ENCODE data around the gene LACRT. TPM values are rescaled to one million over a fixed set of nuclear protein-coding genes. Genes with fewer than 3 reads are reported as not detected.

Gene LACRT
- total and polyA plus RNA-seq, 4 donors = not detected

- H3K27ac ChIP-seq (ENCODE audit: low read depth in 1 of 2, low read length in 2 of 2) = no peak overlapping the region
- TF ChIP-seq NR2F2 (IDR thresholded peaks at IDR 0.05) (no peak), FOXA1 (IDR thresholded peaks at IDR 0.05) (no peak), EGR1 (IDR thresholded peaks at IDR 0.05; ENCODE audit: low read depth in 2 of 2) (no peak), ZBTB33 (IDR thresholded peaks at IDR 0.05) (no peak), GABPA (IDR thresholded peaks at IDR 0.05 in 1 of 2, conservative IDR thresholded peaks at IDR 0.05 in 1 of 2) (no peak), FOXA2 (IDR thresholded peaks at IDR 0.05) (no peak), SP1 (IDR thresholded peaks at IDR 0.05) (no peak), HNF4A (conservative IDR thresholded peaks at IDR 0.05) (no peak)
- TF ChIP-seq, protein P1, sequence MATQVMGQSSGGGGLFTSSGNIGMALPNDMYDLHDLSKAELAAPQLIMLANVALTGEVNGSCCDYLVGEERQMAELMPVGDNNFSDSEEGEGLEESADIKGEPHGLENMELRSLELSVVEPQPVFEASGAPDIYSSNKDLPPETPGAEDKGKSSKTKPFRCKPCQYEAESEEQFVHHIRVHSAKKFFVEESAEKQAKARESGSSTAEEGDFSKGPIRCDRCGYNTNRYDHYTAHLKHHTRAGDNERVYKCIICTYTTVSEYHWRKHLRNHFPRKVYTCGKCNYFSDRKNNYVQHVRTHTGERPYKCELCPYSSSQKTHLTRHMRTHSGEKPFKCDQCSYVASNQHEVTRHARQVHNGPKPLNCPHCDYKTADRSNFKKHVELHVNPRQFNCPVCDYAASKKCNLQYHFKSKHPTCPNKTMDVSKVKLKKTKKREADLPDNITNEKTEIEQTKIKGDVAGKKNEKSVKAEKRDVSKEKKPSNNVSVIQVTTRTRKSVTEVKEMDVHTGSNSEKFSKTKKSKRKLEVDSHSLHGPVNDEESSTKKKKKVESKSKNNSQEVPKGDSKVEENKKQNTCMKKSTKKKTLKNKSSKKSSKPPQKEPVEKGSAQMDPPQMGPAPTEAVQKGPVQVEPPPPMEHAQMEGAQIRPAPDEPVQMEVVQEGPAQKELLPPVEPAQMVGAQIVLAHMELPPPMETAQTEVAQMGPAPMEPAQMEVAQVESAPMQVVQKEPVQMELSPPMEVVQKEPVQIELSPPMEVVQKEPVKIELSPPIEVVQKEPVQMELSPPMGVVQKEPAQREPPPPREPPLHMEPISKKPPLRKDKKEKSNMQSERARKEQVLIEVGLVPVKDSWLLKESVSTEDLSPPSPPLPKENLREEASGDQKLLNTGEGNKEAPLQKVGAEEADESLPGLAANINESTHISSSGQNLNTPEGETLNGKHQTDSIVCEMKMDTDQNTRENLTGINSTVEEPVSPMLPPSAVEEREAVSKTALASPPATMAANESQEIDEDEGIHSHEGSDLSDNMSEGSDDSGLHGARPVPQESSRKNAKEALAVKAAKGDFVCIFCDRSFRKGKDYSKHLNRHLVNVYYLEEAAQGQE (IDR thresholded peaks at IDR 0.05) = no peak
- TF ChIP-seq, protein P2, sequence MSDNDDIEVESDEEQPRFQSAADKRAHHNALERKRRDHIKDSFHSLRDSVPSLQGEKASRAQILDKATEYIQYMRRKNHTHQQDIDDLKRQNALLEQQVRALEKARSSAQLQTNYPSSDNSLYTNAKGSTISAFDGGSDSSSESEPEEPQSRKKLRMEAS (IDR thresholded peaks at IDR 0.05) = no peak
- no peaks in the 10 kb centered on the region for H3K27me3 ChIP-seq (ENCODE audit: control insufficient read depth in 4 of 4, insufficient read depth in 4 of 4, low read length in 3 of 4)
- no peaks in the 10 kb centered on the region for H3K9me3 ChIP-seq (ENCODE audit: control insufficient read depth in 4 of 4, low read length in 3 of 4)
- no peak overlapping the region for H3K9ac ChIP-seq (ENCODE audit: low read depth in 1 of 2, low read length in 2 of 2)
- no peak for DNase-seq (ENCODE audit: low spot score)
- H3K4me1 ChIP-seq (ENCODE audit: control insufficient read depth in 4 of 4, insufficient read depth in 4 of 4, low read length in 3 of 4) = peaks cover 8 to 34% (median 24%) of the 10 kb centered on the region in 4 donors
- H3K36me3 ChIP-seq (ENCODE audit: control insufficient read depth in 4 of 4, insufficient read depth in 3 of 4, low read depth in 1 of 4, low read length in 3 of 4) = no peaks in the 10 kb centered on the region
- H3K4me3 ChIP-seq (ENCODE audit: low read depth in 1 of 3, low read length in 3 of 3) = no peak overlapping the region
- 81% methylated on average over 5 of the region's 5 CpGs for WGBS
Observed at GRCh38 chr12:54589964-54590363, 44.7 kb downstream of the LACRT start.

DNA sequence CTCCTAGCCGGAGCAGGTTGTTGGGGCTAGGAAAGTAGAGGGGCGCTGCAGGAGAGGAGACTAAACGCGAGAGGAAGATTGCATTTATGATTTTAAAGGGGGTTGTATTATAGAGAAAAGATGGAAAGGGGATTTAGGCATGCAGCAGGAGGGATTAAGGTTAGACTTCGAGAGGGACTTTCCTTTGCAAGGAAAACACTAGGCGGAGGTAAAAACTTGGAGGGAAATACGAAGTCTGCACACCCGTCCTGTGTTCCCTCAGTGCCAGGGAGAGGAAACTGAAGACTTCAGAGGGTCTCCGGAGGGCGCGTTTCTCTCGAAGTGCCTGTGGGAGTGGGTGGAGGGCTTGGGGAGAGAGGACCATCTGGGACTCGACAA is 45.8 kb downstream of the LACRT start:
- H3K4me3 ChIP-seq (ENCODE audit: low read depth in 1 of 3, low read length in 3 of 3) = peak overlapping the region in 1 of 3 donors; percentile 77

More for the DNA sequence above, 45.8 kb downstream of the LACRT start:
- Histone ChIP-seq H3K9me3 (ENCODE audit: control insufficient read depth in 4 of 4, low read length in 3 of 4) (no peaks in the 10 kb centered on the region), H3K9ac (ENCODE audit: low read depth in 1 of 2, low read length in 2 of 2) (no peak overlapping the region), H3K36me3 (ENCODE audit: control insufficient read depth in 4 of 4, insufficient read depth in 3 of 4, low read depth in 1 of 4, low read length in 3 of 4) (peaks cover 0 to 2% (median under 1%) of the 10 kb centered on the region in 4 donors), H3K4me1 (ENCODE audit: control insufficient read depth in 4 of 4, insufficient read depth in 4 of 4, low read length in 3 of 4) (peaks cover 8 to 39% (median 24%) of the 10 kb centered on the region in 4 donors), H3K27ac (ENCODE audit: low read depth in 1 of 2, low read length in 2 of 2) (no peak overlapping the region), H3K27me3 (ENCODE audit: control insufficient read depth in 4 of 4, insufficient read depth in 4 of 4, low read length in 3 of 4) (no peaks in the 10 kb centered on the region)
- TF ChIP-seq YY1 (IDR thresholded peaks at IDR 0.05) (no peak), FOXA1 (IDR thresholded peaks at IDR 0.05) (no peak), GABPA (IDR thresholded peaks at IDR 0.05 in 1 of 2, conservative IDR thresholded peaks at IDR 0.05 in 1 of 2) (no peak), JUND (IDR thresholded peaks at IDR 0.05) (no peak), TAF1 (conservative IDR thresholded peaks at IDR 0.05) (no peak), ATF3 (IDR thresholded peaks at IDR 0.05) (no peak), FOXA2 (IDR thresholded peaks at IDR 0.05) (no peak), RAD21 (IDR thresholded peaks at IDR 0.05) (no peak), SP1 (IDR thresholded peaks at IDR 0.05) (no peak), EGR1 (IDR thresholded peaks at IDR 0.05; ENCODE audit: low read depth in 2 of 2) (no peak), HNF4G (IDR thresholded peaks at IDR 0.05) (no peak), HNF4A (conservative IDR thresholded peaks at IDR 0.05) (no peak), NR2F2 (IDR thresholded peaks at IDR 0.05) (no peak)
- TF ChIP-seq, protein P1 (IDR thresholded peaks at IDR 0.05) = no peak
- TF ChIP-seq, protein P2 (IDR thresholded peaks at IDR 0.05) = no peak
- DNase-seq (ENCODE audit: low spot score) = no peak
- 33% methylated on average over 13 of the region's 13 CpGs for WGBS
